HG03432 (cell line): ENCODE results near the gene VCL.
"Not testable (repeated sequence)": the region's sequence is repeated elsewhere in the genome, so short reads cannot be mapped to it uniquely, and the experiment has no call there.

Experiments used
- ATAC-seq: cut with Tn5 transposase; IDR thresholded peaks from one replicate; pipeline ENCODE4 v1.9.1; 2021; ENCODE audit warnings: mild to moderate bottlenecking, moderate library complexity; ENCODE audit not compliant: unreplicated experiment

The VCL gene

DNA sequence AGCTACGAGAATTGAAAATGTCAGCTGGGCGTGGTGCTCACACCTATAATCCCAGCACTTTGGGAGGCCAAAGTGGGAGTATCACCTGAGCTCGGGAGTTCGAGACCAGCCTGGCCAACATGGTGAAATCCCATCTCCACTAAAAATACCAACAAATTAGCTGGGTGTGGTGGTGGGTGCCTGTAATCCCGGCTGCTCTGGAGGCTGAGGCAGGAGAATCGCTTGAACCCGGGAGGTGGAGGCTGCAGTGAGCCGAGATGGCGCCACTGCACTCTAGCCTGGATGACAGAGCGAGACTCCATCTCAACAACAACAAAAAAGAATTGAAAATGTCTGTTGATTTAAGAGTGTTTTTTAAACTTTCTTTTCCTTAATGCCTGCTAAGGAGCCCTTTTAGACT is 149.1 kb downstream of the VCL start:
- ATAC-seq: not testable (repeated sequence)

DNA sequence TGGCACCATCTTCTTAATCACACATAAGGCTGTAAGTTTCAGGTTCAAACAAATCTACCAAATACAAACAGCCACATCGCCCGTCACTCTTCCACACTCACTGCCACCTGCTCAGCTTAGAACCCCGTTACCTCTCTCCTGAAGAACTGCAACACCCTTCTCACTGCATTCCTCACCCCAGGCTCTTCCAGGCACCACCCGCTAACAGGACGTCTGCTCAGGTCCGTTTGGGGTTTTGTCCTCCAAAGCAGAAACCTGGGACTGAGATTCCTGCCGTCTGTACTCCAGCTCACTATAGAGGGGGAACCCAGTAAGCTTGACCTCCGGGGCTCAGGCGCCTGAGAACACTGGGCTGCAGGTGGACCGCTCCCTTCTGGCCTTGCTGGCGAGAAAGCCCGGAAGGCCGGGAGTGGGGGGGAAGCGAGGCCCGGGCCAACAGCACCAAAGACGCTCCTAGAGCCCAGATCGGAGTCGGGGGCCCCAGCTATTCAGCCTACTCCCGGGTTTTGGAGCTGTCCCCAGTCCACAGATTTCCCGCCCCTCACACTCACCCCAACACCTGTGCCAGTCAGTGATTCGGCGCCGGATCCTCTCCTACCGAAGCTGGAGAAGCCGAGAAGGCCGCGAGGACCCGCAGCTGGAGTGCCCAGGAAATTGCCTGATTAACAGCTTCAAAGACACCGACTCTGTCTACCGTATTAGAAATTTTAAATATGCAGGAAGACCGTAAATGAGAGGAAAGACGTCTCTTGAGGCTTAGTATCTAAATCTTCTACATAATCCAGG is 152.5 kb downstream of the VCL start, which contains the start of gene AP3M1:
Gene AP3M1 (minus strand): TSS at position 625 of the 786 bp plus-strand sequence. CDS start 12,449 bp downstream, outside the sequence.
- peak; percentile 51 for ATAC-seq

DNA sequence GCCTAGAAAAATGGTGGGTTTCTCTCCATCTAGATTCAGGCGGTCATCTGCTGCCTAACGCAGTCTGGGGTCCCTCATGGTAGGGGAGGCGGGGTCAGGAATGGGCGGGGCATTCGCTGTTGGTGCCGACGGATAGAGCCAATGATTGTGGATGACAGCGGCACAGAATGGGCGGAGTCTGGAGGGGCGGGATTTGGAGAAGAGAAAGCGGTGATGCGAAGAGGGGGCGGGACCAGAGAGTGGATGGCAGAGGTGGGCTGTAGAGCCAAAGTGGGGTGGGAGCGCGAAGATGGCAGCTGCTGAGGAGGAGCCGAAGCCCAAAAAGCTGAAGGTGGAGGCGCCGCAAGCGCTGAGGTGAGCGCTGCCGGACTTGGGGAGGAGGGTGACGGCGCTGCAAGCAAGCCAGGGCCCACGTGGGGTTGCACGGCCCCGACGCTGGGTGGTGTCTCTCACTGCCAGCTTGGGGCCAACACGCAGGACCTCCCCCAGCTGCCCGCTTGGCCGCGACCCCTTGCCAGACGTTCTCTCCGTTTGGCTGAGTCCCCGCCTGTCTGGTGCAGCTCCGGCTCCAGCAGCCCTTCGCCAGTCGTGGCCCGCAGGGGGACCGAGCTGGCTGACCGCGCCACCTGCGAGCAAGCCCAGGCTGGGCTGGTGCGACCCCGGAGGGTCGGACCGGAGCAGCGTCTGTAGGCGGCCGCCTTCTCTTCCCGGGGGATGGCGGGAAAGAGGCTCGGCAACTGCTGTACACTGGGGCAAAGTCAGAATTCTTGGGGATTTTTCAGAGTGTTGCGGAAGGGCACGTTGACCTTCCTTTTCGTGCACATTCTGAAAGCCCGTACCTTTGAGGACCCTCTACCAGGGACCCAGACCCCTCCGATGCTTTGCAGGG is 153.3 kb downstream of the VCL start, which contains the start of gene ADK:
Gene ADK (plus strand): TSS at position 232 of the 889 bp plus-strand sequence. CDS start 58 bp downstream, at position 290.
- peak; percentile 87 for ATAC-seq

DNA sequence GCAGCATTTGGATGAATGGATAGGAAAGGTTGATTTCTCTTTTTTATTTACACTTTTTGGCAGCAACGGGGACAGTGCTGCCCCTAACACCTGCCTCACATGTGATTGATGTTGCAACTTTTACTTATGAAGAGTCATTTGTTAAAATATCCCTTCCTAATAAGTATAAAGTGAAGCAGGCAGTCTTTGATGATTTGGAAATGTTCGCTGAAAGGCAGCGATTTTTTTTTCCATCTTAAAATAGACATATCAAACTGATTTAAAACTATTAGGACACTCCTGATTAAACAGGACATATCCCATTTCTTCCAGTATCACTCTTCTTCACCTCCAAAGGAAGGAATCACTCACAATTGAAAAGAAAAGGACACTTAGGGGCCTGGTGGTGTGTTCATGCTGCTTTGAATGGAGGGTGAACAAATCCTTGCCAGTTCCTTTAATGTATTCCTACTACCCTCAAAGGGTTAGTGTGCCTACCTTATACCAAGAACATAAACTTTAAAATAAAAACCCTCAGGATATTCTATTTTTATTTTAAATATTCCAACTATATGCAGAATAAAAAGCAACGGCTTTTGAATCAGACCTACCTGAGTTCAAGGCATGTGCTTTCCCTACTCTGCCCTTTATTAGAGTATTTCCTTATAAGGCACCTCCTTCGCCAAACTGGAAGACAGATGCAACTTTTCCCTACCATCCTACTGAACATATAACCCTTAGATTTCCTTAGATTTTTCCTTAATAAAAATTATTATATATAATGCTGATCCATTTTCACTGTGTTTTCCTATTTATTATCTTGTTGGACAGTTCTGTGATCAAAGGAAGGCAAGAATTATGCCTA is 154.2 kb downstream of the VCL start:
- ATAC-seq: no peak

DNA sequence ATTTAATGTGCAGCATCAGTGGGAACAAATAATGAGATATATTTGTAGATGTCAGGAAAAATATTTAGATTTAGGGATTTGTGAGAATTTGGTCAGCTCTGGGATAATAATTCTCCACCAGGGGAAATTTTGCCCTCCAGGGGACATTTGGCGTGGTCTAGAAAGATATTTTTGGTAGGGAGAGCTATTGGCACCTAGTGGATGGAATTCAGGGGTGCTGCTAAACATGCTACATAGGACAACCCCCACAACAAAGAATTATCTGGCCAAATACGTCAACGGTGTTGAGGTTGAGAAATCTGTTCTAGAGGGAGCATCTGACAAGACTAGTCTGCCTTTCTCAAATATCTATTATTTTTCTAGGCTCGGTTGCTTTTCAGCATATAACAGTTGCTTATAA is 155.2 kb downstream of the VCL start:
- ATAC-seq: no peak

DNA sequence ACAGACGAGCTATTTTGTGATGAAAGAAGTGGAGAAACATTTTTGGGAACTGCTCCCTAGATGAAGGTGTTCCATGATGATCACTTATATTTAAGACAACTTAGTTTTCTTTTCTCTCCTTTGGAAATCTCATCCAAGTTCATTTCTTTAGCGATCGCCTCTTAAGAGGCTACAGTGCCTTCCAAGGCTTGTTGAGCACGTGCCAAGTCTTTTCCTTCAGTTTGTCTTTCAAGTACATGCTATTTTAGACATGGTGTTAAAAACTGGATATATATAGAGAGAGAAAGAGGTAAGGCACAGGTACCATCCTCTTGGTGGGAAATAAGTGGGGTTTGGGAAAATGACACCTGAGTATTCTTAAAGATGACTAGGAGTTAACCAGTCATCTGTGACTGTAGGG is 155.8 kb downstream of the VCL start:
- ATAC-seq: no peak

DNA sequence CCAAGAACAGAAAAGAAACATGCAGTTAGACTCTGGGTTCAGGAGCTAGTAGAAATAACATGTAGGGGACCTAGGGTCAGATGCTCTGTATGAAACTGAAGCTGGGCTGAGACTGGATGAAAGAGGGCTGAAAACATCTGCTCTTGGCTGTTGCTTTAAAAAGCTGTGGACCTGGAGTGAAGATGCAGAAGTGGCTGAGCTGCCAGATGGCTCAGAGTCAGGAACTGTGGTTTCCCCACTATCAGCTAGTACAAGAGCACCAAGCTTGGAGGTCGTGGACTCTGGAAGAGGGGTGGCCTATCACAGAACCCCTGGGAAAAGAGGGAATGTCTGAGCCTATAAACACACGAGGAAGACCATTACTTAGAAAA is 159.0 kb downstream of the VCL start:
- ATAC-seq: no peak

DNA sequence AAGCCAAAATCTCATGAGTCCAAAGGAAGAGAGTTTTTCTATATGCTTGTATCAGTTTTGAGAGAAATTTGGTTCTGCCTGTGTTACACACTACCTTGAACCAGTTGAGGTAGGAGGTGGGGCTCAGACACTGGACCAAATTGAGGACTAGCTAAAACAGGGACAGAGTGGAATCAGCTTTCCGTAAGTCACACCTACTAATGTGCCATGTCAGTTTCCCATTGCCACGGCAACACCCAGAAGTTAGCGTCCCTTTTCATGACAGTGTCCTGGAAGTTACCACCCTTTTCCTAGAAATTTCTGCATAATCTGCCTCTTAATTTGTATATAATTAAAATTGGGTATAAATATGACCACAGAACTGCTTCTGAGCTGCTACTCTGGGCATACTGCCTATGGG is 162.1 kb downstream of the VCL start:
- no peak for ATAC-seq

DNA sequence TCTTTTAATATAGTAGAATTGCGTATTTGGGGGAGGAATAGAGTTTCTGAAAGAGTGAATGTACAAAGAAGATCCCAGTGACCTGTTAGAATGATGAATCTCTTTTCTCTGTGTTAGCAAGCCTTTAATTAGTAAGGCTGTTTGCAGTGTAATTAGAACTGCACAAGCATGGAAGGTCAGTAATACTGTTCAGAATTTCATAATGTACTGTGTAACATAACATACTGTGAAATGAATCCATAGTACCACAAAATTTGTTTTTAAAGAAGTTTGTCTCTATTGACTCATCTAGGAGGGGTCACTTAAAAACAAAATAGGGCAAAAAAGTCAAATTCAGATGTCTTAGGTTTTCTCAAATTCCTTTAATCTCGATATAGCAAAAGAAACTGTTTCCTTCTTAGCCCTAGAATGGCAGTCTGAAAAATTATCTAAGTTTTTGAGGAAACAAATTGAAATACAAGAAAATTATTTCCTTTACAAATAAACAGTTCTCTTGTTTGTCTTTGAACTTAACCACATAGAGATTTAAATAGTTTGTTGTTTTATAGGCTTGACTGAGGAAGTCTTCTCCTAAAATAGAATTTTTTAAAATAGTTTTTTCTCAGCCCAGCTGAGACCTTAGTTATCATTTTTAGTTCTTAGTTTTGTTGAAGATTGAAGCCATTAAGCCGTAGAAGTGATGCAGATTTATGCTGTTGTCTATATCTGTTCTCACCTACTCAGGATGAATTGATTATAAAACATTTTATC is 165.6 kb downstream of the VCL start:
- no peak for ATAC-seq

DNA sequence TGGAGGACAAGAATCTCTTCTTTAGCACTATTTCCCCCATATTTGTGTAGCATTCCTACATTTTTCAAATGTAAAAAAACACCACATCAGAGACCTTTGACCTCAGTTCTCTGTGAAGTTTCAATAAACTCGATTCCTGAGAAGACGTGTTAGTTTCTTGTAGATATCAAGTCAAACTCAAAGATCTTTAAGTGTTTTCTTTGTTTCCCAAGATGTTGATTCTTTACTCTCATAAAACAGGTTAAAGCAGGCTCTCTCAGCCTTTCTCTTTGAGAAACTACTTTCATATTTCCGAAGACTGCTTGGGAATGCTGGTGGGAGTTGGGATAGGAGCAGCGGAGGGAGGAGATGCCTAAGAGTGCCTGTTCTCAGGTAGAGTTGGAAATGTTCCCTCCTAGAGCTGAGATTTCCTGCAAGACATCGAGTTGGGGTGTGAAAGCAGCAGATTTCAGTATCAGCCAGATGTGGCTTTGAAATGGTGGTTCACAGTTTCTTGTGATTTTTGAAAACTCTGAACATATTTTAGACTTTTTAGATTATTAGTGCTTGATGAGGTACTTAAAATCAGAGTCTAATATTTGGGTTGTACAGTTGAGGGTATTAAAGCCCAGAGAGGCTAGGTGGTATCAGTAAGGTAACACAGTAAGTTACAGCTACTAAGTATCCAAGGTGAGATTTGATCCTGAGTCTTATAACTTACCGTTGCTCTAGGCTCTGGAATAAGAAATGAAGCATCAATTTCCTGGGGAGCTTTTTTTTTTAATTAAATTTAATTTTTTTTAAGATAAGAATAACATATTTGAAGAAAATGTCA is 167.0 kb downstream of the VCL start:
- ATAC-seq: no peak

DNA sequence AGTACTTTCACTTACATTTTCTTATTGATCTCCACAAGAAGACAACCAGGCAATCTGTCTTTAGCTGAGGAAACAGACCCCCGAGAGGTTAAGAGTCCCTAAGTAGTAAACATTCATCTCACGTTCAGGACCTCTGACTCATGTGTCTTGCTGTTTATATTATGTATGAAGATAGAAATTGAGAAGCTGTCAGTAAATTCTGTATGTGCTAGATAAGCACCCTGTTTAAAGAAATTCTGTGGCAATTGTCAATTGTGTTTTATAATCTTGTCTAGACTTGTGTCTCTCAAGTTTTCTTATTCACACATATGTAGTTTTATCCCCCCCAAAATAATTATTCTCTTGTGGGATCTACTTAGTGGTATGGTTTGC is 167.6 kb downstream of the VCL start:
- ATAC-seq: no peak

DNA sequence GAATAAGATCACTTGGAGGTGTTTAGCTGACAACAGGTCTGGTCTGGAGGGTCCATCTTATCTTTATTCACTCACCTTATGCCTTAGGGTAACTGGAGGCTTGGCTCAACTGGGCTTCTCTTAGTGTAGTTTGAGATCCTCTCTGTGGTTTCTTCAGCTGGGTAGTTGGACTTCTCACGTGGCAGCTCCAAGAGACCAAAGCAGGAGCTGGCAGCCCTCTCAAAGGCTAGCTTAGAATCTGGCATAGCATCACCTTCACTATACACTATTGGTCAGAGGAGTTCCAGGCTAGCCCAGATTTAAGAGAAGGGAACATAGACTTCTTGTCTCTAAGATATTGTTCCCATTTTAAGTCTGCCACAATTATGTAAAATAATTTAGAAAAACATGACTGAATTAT is 169.5 kb downstream of the VCL start:
- no peak for ATAC-seq
